Keratinocyte (primary cell): ENCODE measurements around the gene ONECUT2.

Source experiments
- EZH2 ChIP-seq: IDR thresholded peaks from one replicate; pipeline ENCODE4 v1.6.1; 2012; ENCODE audit warnings: inconsistent platforms, mild to moderate bottlenecking, low read length, moderate library complexity
- TF ChIP-seq, protein P1 (sequence below), 3 experiments: IDR thresholded peaks in 1 of 3; conservative IDR thresholded peaks in 1 of 3; optimal IDR thresholded peaks in 1 of 3; 2 replicates in 2 of 3; 3 replicates in 1 of 3; pipeline versions ENCODE3 to v1.5.1; 2011; ENCODE audit warnings: low read length in 3 of 3, mild to moderate bottlenecking in 3 of 3, moderate library complexity in 2 of 3, control low read depth in 1 of 3, inconsistent platforms in 1 of 3; ENCODE audit not compliant: insufficient read depth in 2 of 3; ENCODE audit errors: extremely low read depth in 1 of 3

DNA sequence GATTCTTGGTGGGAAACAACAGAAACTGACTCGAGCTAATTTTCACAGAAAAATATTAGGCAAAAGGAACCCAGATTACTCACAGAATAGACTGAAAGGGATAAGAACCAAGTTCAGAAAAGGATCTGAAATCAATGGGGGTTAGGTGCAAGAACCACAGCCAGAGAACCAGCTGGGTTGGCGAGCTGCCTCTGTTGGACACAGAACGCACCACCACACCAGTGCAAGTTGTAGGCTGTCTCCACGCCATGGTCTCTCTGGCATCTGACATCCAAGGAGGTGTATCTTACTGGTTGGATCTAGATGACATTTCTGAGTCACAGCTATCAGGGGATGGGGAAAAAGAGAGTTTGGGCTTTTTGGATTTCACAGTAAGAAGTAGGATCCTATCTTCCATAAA is 18.6 kb upstream of the ONECUT2 start:
- TF ChIP-seq, protein P1, sequence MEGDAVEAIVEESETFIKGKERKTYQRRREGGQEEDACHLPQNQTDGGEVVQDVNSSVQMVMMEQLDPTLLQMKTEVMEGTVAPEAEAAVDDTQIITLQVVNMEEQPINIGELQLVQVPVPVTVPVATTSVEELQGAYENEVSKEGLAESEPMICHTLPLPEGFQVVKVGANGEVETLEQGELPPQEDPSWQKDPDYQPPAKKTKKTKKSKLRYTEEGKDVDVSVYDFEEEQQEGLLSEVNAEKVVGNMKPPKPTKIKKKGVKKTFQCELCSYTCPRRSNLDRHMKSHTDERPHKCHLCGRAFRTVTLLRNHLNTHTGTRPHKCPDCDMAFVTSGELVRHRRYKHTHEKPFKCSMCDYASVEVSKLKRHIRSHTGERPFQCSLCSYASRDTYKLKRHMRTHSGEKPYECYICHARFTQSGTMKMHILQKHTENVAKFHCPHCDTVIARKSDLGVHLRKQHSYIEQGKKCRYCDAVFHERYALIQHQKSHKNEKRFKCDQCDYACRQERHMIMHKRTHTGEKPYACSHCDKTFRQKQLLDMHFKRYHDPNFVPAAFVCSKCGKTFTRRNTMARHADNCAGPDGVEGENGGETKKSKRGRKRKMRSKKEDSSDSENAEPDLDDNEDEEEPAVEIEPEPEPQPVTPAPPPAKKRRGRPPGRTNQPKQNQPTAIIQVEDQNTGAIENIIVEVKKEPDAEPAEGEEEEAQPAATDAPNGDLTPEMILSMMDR (optimal IDR thresholded peaks at IDR 0.05 in 1 of 3, IDR thresholded peaks at IDR 0.05 in 1 of 3, conservative IDR thresholded peaks at IDR 0.05 in 1 of 3; ENCODE audit: extremely low read depth in 1 of 3, insufficient read depth in 2 of 3, low read length in 3 of 3) = no peak
- no peak for TF ChIP-seq EZH2
